ENCODE measurements around the gene SFSWAP. TPM values are rescaled to one million over a fixed set of nuclear protein-coding genes. Genes with fewer than 3 reads are reported as not detected.

SFSWAP gene
- polyA plus RNA-seq, 2 donors, result 20.8 to 27.9 TPM

DNA sequence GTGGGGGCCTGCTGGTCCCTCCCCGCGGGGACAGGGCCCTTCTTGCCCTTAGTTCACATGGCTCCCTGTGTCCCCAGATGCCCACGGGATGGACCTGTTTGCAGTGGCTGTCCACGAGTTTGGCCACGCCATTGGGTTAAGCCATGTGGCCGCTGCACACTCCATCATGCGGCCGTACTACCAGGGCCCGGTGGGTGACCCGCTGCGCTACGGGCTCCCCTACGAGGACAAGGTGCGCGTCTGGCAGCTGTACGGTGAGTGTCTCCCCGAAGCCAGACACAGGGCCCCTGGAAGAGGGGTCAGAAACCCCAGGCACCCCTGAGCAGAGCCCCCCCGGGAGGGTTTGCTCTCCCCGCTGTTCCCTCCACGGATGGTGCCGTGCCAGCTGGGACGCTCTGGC, 130.7 kb downstream of the SFSWAP start:
- WGBS, 2 donors, result 90 to 95% methylated on average over 22 of the region's 22 CpGs
- H3K36me3 ChIP-seq (ENCODE audit: control insufficient read depth in 2 of 2, insufficient read depth in 2 of 2, low read length in 1 of 2), result no peaks in the 10 kb centered on the region
- H3K4me1 ChIP-seq (ENCODE audit: control insufficient read depth in 2 of 2, insufficient read depth in 2 of 2, low read length in 1 of 2), result no peaks in the 10 kb centered on the region
- H3K27me3 ChIP-seq (ENCODE audit: control insufficient read depth in 1 of 2, insufficient read depth in 2 of 2, low read length in 2 of 2), result no peaks in the 10 kb centered on the region
- no peaks in the 10 kb centered on the region for H3K9me3 ChIP-seq (ENCODE audit: control insufficient read depth in 2 of 2, insufficient read depth in 1 of 2, low read depth in 1 of 2, low read length in 1 of 2)
- H3K27ac ChIP-seq (ENCODE audit: low read depth in 2 of 2, low read length in 1 of 2), result no peak overlapping the region
- no peak overlapping the region for H3K4me3 ChIP-seq (ENCODE audit: low read depth in 1 of 2, low read length in 2 of 2)

DNA sequence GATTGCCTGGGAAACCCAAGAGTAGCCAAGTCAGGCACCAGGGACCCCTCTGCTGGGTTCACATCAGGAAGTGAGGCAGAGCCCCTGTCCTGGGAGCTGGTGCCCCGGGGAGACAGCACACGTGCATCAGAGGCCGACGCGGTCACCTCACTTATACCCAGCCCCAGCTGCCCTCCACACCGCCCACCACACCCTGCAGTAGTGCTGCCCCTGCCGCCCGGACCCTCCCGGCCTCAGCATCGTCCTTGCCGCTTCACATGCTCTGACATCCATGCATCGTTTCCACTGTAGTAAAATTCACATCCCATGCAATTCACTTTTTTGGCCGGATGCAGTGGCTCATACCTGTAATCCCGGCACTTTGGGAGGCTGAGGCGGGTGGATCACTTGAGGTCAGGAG, 131.3 kb downstream of the SFSWAP start:
- Histone ChIP-seq H3K9me3 (ENCODE audit: control insufficient read depth in 2 of 2, insufficient read depth in 1 of 2, low read depth in 1 of 2, low read length in 1 of 2) (no peaks in the 10 kb centered on the region), H3K36me3 (ENCODE audit: control insufficient read depth in 2 of 2, insufficient read depth in 2 of 2, low read length in 1 of 2) (no peaks in the 10 kb centered on the region), H3K27me3 (ENCODE audit: control insufficient read depth in 1 of 2, insufficient read depth in 2 of 2, low read length in 2 of 2) (no peaks in the 10 kb centered on the region), H3K27ac (ENCODE audit: low read depth in 2 of 2, low read length in 1 of 2) (no peak overlapping the region), H3K4me3 (ENCODE audit: low read depth in 1 of 2, low read length in 2 of 2) (no peak overlapping the region), H3K4me1 (ENCODE audit: control insufficient read depth in 2 of 2, insufficient read depth in 2 of 2, low read length in 1 of 2) (no peaks in the 10 kb centered on the region)
- WGBS, 2 donors, result 87% methylated on average over 15 of the region's 15 CpGs

DNA sequence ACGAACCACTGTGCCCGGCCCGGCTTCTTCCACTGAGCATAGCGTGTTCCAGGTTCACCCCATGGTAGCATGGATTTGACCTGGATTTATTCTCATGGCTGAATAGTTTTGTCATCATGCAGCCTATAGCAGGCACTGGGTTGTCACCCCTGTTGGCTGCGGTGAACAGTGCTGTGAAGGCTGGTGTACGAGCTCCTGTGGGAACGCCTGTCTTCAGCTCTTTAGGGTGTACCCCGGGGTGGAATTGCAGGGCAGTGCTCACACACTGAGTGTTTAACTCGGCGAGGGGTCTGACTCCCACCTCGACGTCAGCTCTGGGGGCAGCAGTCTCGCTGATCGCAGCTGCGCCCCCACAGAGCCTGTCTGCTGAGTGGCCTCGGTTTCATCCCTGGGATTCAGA, 132.6 kb downstream of the SFSWAP start:
- Histone ChIP-seq H3K27me3 (ENCODE audit: control insufficient read depth in 1 of 2, insufficient read depth in 2 of 2, low read length in 2 of 2) (no peaks in the 10 kb centered on the region), H3K27ac (ENCODE audit: low read depth in 2 of 2, low read length in 1 of 2) (no peak overlapping the region), H3K4me3 (ENCODE audit: low read depth in 1 of 2, low read length in 2 of 2) (no peak overlapping the region), H3K36me3 (ENCODE audit: control insufficient read depth in 2 of 2, insufficient read depth in 2 of 2, low read length in 1 of 2) (no peaks in the 10 kb centered on the region), H3K4me1 (ENCODE audit: control insufficient read depth in 2 of 2, insufficient read depth in 2 of 2, low read length in 1 of 2) (no peaks in the 10 kb centered on the region), H3K9me3 (ENCODE audit: control insufficient read depth in 2 of 2, insufficient read depth in 1 of 2, low read depth in 1 of 2, low read length in 1 of 2) (no peaks in the 10 kb centered on the region)
- WGBS, 2 donors, result 88 to 92% methylated on average over 16 of the region's 16 CpGs

DNA sequence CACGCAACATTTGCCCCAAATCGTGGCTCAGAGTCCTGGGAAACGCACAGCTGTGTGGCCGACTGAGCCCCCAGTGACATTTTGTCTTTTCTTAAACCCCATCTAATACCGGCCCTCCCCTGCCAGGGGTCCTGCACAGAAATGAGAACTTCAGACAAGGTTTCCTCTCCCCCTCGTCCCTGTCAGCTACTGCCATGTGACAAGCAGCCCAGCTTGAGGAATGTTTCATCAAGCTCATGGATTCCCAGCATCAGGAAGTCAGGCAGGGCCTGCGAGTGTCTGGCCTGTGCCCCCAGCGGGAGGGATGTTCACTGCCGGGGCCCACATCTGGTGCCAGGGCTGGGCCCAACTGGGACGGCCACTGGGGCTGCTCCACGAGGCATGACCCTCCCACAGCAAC, 133.2 kb downstream of the SFSWAP start:
- H3K9me3 ChIP-seq (ENCODE audit: control insufficient read depth in 2 of 2, insufficient read depth in 1 of 2, low read depth in 1 of 2, low read length in 1 of 2), result no peaks in the 10 kb centered on the region
- H3K36me3 ChIP-seq (ENCODE audit: control insufficient read depth in 2 of 2, insufficient read depth in 2 of 2, low read length in 1 of 2), result no peaks in the 10 kb centered on the region
- H3K27ac ChIP-seq (ENCODE audit: low read depth in 2 of 2, low read length in 1 of 2), result no peak overlapping the region
- 91 to 93% methylated on average over 11 of the region's 11 CpGs for WGBS, 2 donors
- no peaks in the 10 kb centered on the region for H3K4me1 ChIP-seq (ENCODE audit: control insufficient read depth in 2 of 2, insufficient read depth in 2 of 2, low read length in 1 of 2)
- H3K27me3 ChIP-seq (ENCODE audit: control insufficient read depth in 1 of 2, insufficient read depth in 2 of 2, low read length in 2 of 2), result no peaks in the 10 kb centered on the region
- no peak overlapping the region for H3K4me3 ChIP-seq (ENCODE audit: low read depth in 1 of 2, low read length in 2 of 2)

DNA sequence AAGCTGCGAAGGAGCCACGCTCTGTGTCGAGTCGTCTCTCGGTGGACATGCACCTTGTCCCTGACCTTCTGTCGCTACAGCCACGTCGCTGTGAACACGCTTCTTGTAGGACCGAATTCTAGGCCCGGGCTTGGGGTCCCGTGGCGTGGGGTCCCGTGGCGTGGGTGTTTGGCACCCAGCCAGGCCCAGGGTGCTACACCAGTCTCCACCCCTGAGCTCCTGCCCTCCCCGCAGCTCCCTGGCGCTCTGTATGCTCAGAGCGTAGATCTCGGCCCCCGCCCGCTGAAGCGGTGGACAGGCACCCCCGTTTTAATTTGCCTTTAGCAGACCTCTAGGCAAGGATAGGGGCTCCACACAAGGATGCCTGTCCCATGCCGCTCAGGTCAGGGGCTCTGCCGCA, 133.8 kb downstream of the SFSWAP start:
- whole genome bisulfite sequencing, 2 donors, result 89 to 92% methylated on average over 25 of the region's 25 CpGs
- no peaks in the 10 kb centered on the region for H3K4me1 ChIP-seq (ENCODE audit: control insufficient read depth in 2 of 2, insufficient read depth in 2 of 2, low read length in 1 of 2)
- H3K4me3 ChIP-seq (ENCODE audit: low read depth in 1 of 2, low read length in 2 of 2), result no peak overlapping the region
- H3K36me3 ChIP-seq (ENCODE audit: control insufficient read depth in 2 of 2, insufficient read depth in 2 of 2, low read length in 1 of 2), result no peaks in the 10 kb centered on the region
- no peaks in the 10 kb centered on the region for H3K9me3 ChIP-seq (ENCODE audit: control insufficient read depth in 2 of 2, insufficient read depth in 1 of 2, low read depth in 1 of 2, low read length in 1 of 2)
- H3K27ac ChIP-seq (ENCODE audit: low read depth in 2 of 2, low read length in 1 of 2), result no peak overlapping the region
- H3K27me3 ChIP-seq (ENCODE audit: control insufficient read depth in 1 of 2, insufficient read depth in 2 of 2, low read length in 2 of 2), result no peaks in the 10 kb centered on the region

DNA sequence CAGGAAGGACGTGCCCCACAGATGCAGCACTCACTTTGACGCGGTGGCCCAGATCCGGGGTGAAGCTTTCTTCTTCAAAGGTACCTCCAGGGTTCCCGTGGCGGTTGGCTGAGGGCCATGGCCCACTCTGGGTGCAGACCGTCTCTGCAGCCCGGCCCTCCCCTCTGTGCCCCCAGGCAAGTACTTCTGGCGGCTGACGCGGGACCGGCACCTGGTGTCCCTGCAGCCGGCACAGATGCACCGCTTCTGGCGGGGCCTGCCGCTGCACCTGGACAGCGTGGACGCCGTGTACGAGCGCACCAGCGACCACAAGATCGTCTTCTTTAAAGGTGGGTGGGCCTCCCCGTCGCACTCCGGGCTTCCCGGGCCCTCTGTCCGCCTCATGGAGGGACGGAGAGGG, 134.2 kb downstream of the SFSWAP start:
- H3K36me3 ChIP-seq (ENCODE audit: control insufficient read depth in 2 of 2, insufficient read depth in 2 of 2, low read length in 1 of 2), result no peaks in the 10 kb centered on the region
- no peak overlapping the region for H3K27ac ChIP-seq (ENCODE audit: low read depth in 2 of 2, low read length in 1 of 2)
- no peaks in the 10 kb centered on the region for H3K4me1 ChIP-seq (ENCODE audit: control insufficient read depth in 2 of 2, insufficient read depth in 2 of 2, low read length in 1 of 2)
- 90 to 91% methylated on average over 29 of the region's 29 CpGs for WGBS, 2 donors
- H3K27me3 ChIP-seq (ENCODE audit: control insufficient read depth in 1 of 2, insufficient read depth in 2 of 2, low read length in 2 of 2), result no peaks in the 10 kb centered on the region
- H3K9me3 ChIP-seq (ENCODE audit: control insufficient read depth in 2 of 2, insufficient read depth in 1 of 2, low read depth in 1 of 2, low read length in 1 of 2), result no peaks in the 10 kb centered on the region
- no peak overlapping the region for H3K4me3 ChIP-seq (ENCODE audit: low read depth in 1 of 2, low read length in 2 of 2)

DNA sequence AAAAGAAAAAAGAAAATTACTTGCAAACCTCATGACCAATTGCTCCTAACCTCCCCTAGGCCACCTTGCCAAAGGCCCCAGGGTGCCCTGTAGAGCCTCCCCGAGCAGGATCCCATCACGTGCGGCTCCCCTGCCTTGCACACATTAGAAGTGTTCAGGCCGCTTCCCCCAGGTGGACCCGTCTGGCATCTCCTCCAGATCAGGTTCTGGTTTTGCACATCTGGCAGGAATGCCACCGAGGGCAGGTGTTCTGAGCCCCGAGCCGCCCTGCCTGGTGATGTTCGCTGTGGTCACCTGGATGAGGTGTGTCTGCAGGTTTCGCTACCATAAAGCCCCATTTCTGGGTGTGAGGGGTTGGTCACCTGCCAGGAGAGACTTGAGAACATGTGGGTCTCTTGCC, 136.6 kb downstream of the SFSWAP start:
- WGBS, 2 donors, result 85% methylated on average over 10 of the region's 10 CpGs
- Histone ChIP-seq H3K36me3 (ENCODE audit: control insufficient read depth in 2 of 2, insufficient read depth in 2 of 2, low read length in 1 of 2) (no peaks in the 10 kb centered on the region), H3K9me3 (ENCODE audit: control insufficient read depth in 2 of 2, insufficient read depth in 1 of 2, low read depth in 1 of 2, low read length in 1 of 2) (no peaks in the 10 kb centered on the region), H3K27ac (ENCODE audit: low read depth in 2 of 2, low read length in 1 of 2) (no peak overlapping the region), H3K4me3 (ENCODE audit: low read depth in 1 of 2, low read length in 2 of 2) (no peak overlapping the region), H3K4me1 (ENCODE audit: control insufficient read depth in 2 of 2, insufficient read depth in 2 of 2, low read length in 1 of 2) (no peaks in the 10 kb centered on the region), H3K27me3 (ENCODE audit: control insufficient read depth in 1 of 2, insufficient read depth in 2 of 2, low read length in 2 of 2) (no peaks in the 10 kb centered on the region)

DNA sequence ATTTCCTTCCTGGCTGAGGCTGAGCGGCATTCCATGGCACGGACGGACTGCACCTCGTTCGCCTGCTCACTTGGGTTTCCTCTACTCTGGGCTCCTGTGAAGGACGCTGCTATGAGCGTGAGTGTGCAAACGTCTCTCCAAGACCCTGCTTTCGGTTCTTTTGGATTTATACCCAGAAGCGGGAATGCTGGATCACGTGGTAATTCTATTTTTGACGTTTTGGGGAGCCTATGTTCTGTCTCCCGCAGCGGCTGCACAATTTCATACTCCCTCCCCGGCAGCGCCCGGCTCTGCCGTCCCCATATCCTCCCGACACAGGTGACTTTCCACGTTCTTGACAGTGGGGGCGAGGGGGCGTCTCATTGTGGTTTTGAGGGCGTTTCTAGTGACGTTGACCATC, 137.9 kb downstream of the SFSWAP start:
- no peaks in the 10 kb centered on the region for H3K9me3 ChIP-seq (ENCODE audit: control insufficient read depth in 2 of 2, insufficient read depth in 1 of 2, low read depth in 1 of 2, low read length in 1 of 2)
- no peaks in the 10 kb centered on the region for H3K4me1 ChIP-seq (ENCODE audit: control insufficient read depth in 2 of 2, insufficient read depth in 2 of 2, low read length in 1 of 2)
- no peaks in the 10 kb centered on the region for H3K36me3 ChIP-seq (ENCODE audit: control insufficient read depth in 2 of 2, insufficient read depth in 2 of 2, low read length in 1 of 2)
- no peak overlapping the region for H3K4me3 ChIP-seq (ENCODE audit: low read depth in 1 of 2, low read length in 2 of 2)
- no peaks in the 10 kb centered on the region for H3K27me3 ChIP-seq (ENCODE audit: control insufficient read depth in 1 of 2, insufficient read depth in 2 of 2, low read length in 2 of 2)
- WGBS, 2 donors, result 80 to 84% methylated on average over 24 of the region's 24 CpGs
- no peak overlapping the region for H3K27ac ChIP-seq (ENCODE audit: low read depth in 2 of 2, low read length in 1 of 2)

Other genes starting within 250 kb of the SFSWAP start
- 1 to 10 TPM; 1.8 to 2.0 TPM for gene MMP17, start 117.3 kb downstream of the SFSWAP start, polyA plus RNA-seq
- 10 to 100 TPM; 11.5 to 31.6 TPM for gene ULK1, start 183.5 kb downstream of the SFSWAP start, polyA plus RNA-seq
- gene PUS1, start 218.2 kb downstream of the SFSWAP start, polyA plus RNA-seq, result 10 to 100 TPM; 27.5 to 28.7 TPM
- 10 to 100 TPM in 1 of 2 donors, 1 to 10 TPM in 1; 8.9 to 17.1 TPM for gene EP400, start 238.9 kb downstream of the SFSWAP start, polyA plus RNA-seq

Measured in esophagus (tissue), 2 donors.